HFFc6 (cell line): ENCODE data around the gene SOX6. TPM values are rescaled to one million over a fixed set of nuclear protein-coding genes. Genes with fewer than 3 reads are reported as not detected.

Experiments
- DNase-seq: peaks from one replicate; pipeline ENCODE4 v3.0.0-alpha.2; 2018
- H3K27ac Mint-ChIP-seq: 2 replicates; pipeline ENCODE4 v1.8.0; 2020; ENCODE audit warnings: mild to moderate bottlenecking, mixed read lengths
- H3K27me3 Mint-ChIP-seq: 2 replicates; pipeline ENCODE4 v1.8.0; 2021; ENCODE audit warnings: mild to moderate bottlenecking, moderate library complexity, mixed read lengths; ENCODE audit not compliant: insufficient read depth
- H3K36me3 Mint-ChIP-seq: 2 replicates; pipeline ENCODE4 v1.8.0; 2021; ENCODE audit warnings: low read depth, mixed read lengths
- H3K4me1 Mint-ChIP-seq: 2 replicates; pipeline ENCODE4 v1.8.0; 2020; ENCODE audit warnings: low read depth, mixed read lengths
- H3K4me3 Mint-ChIP-seq: 2 replicates; pipeline ENCODE4 v1.8.0; 2020; ENCODE audit warnings: mild to moderate bottlenecking, moderate library complexity, mixed read lengths
- H3K9me3 Mint-ChIP-seq: 2 replicates; pipeline ENCODE4 v1.8.0; 2020; ENCODE audit warnings: mild to moderate bottlenecking, mixed read lengths
- CTCF ChIP-seq: fragments of 200-600 bp; sonication (generic); IDR thresholded peaks from 2 replicates; pipeline ENCODE4 v1.5.0; 2021; ENCODE audit warnings: antibody characterized with exemption, mild to moderate bottlenecking
- total RNA-seq, 6 experiments: library from RNA; stranded (reverse); fragmentation: NEBNext Ultra II Directional; extraction: Animal tissue kit (Norgen Biotek cat#: 25700); gene quantifications; 2 replicates in 1 of 6; 3 replicates in 5 of 6; pipeline ENCODE4 v1.2.3, GENCODE V29; 2021

SOX6 gene
- total RNA-seq, 6 experiments from 2014 or later, result 0.66 to 6.5 (median 1.4) TPM

DNA sequence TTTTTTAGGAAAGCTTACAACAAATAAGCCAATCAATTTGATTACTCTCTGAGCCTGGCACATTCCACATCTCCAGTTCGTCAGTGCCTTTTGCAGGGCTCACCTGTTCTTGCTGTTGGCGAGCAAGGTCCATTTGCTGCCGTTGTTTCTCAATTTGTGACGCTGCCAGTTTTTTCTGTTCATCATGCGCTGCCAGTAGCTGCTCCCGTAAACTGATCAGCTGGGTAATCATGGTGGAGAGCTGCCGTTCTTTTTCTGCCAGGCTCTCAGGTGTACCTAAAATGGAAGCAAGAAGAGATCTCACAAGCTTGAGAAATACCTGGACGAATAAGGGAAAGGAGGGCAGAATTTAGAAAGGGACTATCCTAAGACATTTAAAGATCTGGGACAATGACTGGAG is 169.7 kb downstream of the SOX6 start:
- no peak overlapping the region for H3K4me3 Mint-ChIP-seq
- no peak overlapping the region for H3K27ac Mint-ChIP-seq
- H3K27me3 Mint-ChIP-seq, result no peaks in the 10 kb centered on the region
- peaks cover 24% of the 10 kb centered on the region; the same call in 1 of the 2 replicates for H3K4me1 Mint-ChIP-seq
- DNase-seq, result no peak
- no peak for TF ChIP-seq CTCF
- H3K36me3 Mint-ChIP-seq, result no peaks in the 10 kb centered on the region
- H3K9me3 Mint-ChIP-seq, result peaks cover 4% of the 10 kb centered on the region; the same call in 1 of the 2 replicates

- TF ChIP-seq CTCF, result no peak
- Mint-ChIP-seq H3K36me3 (no peaks in the 10 kb centered on the region), H3K4me1 (peaks cover 27% of the 10 kb centered on the region; the same call in 1 of the 2 replicates), H3K27me3 (no peaks in the 10 kb centered on the region), H3K9me3 (peaks cover 4% of the 10 kb centered on the region; the same call in 1 of the 2 replicates), H3K27ac (peak overlapping the region; percentile 75; the same call in 1 of the 2 replicates), H3K4me3 (peak overlapping the region; percentile 16; the same call in 1 of the 2 replicates)
- DNase-seq, result no peak
These were observed 171.3 kb downstream of the SOX6 start for GRCh38 chr11:16185042-16185441.

GRCh38 chr11:16184588-16184987 is 171.8 kb downstream of the SOX6 start:
- peak; percentile 84 for DNase-seq
- Mint-ChIP-seq H3K9me3 (peaks cover 4% of the 10 kb centered on the region; the same call in 1 of the 2 replicates), H3K27me3 (no peaks in the 10 kb centered on the region), H3K36me3 (no peaks in the 10 kb centered on the region), H3K27ac (peak overlapping the region; percentile 75; the same call in 1 of the 2 replicates), H3K4me1 (peaks cover 31% of the 10 kb centered on the region; the same call in 1 of the 2 replicates), H3K4me3 (peak overlapping the region; percentile 16; the same call in 1 of the 2 replicates)
- TF ChIP-seq CTCF, result no peak

DNA sequence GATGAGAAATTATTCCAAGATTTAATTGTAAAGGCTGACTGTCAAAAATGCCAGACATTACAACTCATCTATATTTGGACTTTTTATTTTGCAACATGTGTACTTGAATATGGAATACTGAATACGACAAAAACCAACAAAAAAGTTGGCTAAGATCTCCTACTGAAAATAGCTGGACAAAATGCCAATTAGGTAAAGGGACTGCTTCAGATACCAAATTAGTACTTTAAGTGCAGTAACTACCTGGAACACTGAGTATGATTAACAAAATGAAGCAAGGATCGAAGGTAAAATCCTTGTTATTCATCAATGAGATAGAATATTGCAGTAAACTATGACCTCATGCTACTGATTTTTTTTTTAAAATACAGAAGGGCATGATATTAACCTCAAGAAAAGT is 173.8 kb downstream of the SOX6 start:
- TF ChIP-seq CTCF, result no peak
- Mint-ChIP-seq H3K36me3 (no peaks in the 10 kb centered on the region), H3K4me3 (no peak overlapping the region), H3K27me3 (no peaks in the 10 kb centered on the region), H3K27ac (no peak overlapping the region), H3K4me1 (peaks cover 50% of the 10 kb centered on the region; the same call in 1 of the 2 replicates), H3K9me3 (peaks cover 4% of the 10 kb centered on the region; the same call in 1 of the 2 replicates)
- no peak for DNase-seq

DNA sequence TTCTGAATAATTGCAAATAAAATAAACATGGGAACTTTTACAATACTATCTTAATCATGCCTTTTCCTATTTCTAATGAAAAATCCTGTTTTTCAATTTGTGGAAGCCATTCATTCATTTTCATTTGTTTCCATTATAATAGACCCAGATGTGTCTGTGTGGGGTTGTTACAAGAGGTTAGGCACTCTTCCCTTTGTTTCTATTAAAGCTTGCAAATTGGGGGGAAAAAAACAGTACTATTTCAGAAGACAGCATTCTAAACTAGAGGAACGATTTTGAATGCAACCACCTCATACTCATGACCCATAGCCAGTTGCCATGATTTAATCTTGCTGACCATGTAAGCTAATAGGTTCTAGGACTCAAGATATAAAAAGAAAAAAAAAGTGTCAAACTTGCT is 175.5 kb downstream of the SOX6 start:
- Mint-ChIP-seq H3K27ac (no peak overlapping the region), H3K4me1 (peaks cover 51% of the 10 kb centered on the region; the same call in 1 of the 2 replicates), H3K27me3 (no peaks in the 10 kb centered on the region), H3K4me3 (no peak overlapping the region), H3K9me3 (no peaks in the 10 kb centered on the region; the same call in 1 of the 2 replicates), H3K36me3 (no peaks in the 10 kb centered on the region)
- no peak for DNase-seq
- no peak for TF ChIP-seq CTCF
